Measurements from ENCODE around the gene SPAG7.

DNA sequence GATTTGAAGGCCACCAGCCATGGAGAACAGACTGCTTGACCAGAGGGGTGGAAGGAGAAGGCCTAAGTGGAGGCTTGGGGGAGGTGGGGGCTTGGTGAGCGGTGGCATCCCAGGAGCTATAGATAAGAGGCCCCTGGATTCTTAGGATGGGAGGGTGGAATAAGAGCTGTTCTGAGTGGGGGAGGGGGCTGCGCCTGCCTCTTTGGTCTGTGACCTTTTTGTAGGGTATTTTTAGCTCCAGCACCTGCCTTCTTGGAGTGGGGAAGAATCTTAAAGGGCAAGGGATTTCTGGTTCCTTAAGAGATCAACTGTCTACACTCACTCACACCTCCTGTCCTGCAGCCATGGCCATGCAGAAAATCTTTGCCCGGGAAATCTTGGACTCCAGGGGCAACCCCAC is 16.1 kb downstream of the SPAG7 start:
- TF ChIP-seq POLR2AphosphoS5 (IDR thresholded peaks at IDR 0.05; ENCODE audit: low read depth, low read length) (no peak), POLR2A (IDR thresholded peaks at IDR 0.05; ENCODE audit: low read depth, low read length) (no peak), TAF1 (IDR thresholded peaks at IDR 0.05; ENCODE audit: borderline replicate concordance, low read depth, low read length) (no peak)

Data from GM12892 (cell line).